Testis (tissue), 2 donors: ENCODE results near the gene HELZ.

ENCODE experiments used
- CTCF ChIP-seq, 3 experiments: fragments of 450-650 bp in 2 of 3; fragments of 200-600 bp in 1 of 3; sonication (generic) in 1 of 3; IDR thresholded peaks; one replicate each; pipeline ENCODE4 v1.5.1; 2016 to 2019; ENCODE audit warnings: antibody characterized with exemption in 3 of 3, mild to moderate bottlenecking in 2 of 3, moderate library complexity in 1 of 3
- POLR2A ChIP-seq: fragments of 450-650 bp; IDR thresholded peaks from one replicate; pipeline ENCODE4 v1.6.1; 2017; ENCODE audit warnings: antibody characterized with exemption, mild to moderate bottlenecking, moderate library complexity

DNA sequence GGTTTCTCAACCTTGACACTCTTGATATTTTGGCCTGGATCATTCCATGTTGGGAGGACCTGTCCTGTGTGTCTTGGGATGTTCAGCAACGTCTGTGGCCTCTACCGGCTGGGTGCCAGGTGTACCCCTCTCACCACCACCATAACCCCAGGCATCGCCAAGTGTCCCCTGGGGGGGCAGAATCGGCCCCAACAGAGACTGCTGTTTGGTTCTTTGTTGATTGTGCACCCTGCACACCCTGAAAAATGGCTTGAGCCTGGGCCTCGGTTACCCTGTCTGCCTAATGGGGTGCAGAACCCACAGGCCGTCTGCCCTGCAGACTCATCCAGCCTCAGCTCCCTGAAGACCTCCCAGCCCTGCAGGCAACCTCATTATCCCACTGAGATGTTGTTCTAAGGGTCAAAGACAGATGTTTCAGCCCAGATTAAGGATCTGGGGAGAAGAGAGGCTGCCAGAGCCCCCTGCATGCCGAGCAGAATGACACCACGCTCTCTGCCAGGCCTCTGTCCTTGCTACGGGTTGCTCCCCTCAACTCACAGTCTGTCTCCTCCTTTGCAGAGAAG is 191.5 kb downstream of the HELZ start:
- no peak for TF ChIP-seq CTCF (IDR thresholded peaks at IDR 0.05)
- no peak for TF ChIP-seq POLR2A
